ENCODE data around the gene GRM1.

Gene GRM1

GRCh38 chr6:146341493-146342230 lies 312.8 kb downstream of the GRM1 start:
- no peak for DNase-seq

GRCh38 chr6:146345598-146345997 lies 316.7 kb downstream of the GRM1 start:
- DNase-seq, result no peak

GRCh38 chr6:146347090-146347489 lies 318.2 kb downstream of the GRM1 start:
- DNase-seq, result no peak

DNA sequence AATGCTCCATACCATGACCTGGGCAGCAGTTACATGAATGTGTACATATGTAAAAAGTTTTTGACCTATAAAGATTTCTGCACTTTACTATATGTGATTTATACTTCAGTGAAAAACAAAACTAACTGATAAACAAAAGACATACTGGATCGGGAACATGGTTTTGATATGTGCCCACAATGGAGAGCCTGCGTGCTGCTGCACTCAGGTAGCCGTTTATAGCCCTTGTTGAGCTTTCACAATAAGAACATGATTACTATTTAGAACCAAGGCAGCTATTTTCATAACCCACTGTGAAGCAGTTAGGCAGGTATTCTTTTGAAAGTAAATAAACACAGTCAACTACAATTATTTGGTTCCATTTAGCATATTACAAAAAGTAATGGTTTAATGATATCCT lies 318.8 kb downstream of the GRM1 start:
- DNase-seq, result no peak

DNA sequence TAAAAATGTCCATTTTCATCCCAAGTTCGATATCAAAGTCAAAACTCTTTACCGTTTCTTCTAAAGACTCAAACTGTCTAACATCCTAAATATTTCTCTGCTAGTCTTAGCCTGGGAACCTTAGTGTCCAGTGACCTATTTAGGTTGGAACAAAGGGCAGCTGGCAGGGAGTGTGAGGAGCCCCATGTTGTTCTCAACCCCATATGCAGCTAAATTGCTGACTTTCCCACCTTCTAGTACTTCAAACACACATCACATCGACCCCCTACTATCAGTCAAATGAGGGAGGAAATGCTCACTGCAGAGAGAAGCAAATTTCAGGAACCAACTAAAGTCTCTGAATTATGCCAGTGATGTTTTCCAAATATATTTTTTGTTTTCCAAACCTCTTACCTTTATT lies 322.2 kb downstream of the GRM1 start:
- no peak for DNase-seq

DNA sequence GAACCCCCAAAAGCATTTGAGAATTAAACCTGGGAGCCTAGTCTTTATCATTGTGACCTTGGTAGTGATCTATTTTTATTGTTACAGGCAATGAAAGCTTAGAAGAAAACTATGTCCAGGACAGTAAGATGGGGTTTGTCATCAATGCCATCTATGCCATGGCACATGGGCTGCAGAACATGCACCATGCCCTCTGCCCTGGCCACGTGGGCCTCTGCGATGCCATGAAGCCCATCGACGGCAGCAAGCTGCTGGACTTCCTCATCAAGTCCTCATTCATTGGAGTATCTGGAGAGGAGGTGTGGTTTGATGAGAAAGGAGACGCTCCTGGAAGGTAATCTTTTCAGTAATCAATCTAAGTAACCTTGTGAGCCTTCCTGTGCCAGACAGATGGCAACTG lies 323.3 kb downstream of the GRM1 start:
- DNase-seq, result no peak

DNA sequence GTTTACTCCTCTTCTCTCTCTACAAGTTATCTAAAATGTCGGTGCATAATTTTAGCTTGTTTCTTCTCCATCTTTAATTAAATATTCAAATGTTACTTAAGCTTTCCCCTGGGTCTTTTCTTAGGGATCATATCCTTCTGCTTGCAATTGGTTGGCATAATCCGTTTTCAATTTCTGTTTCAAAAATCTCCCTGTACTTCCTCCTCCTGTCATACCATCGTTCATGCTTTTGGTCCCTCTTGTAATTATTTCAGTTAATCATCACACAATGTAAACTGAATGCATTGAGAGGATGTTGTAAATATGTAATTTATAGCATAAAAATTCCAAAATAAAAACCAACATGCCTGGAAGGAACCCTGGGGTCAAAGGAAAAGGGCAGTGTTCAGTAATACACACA lies 325.6 kb downstream of the GRM1 start:
- DNase-seq, result no peak

- no peak for DNase-seq
These were observed 326.7 kb downstream of the GRM1 start for GRCh38 chr6:146355521-146356100.

DNA sequence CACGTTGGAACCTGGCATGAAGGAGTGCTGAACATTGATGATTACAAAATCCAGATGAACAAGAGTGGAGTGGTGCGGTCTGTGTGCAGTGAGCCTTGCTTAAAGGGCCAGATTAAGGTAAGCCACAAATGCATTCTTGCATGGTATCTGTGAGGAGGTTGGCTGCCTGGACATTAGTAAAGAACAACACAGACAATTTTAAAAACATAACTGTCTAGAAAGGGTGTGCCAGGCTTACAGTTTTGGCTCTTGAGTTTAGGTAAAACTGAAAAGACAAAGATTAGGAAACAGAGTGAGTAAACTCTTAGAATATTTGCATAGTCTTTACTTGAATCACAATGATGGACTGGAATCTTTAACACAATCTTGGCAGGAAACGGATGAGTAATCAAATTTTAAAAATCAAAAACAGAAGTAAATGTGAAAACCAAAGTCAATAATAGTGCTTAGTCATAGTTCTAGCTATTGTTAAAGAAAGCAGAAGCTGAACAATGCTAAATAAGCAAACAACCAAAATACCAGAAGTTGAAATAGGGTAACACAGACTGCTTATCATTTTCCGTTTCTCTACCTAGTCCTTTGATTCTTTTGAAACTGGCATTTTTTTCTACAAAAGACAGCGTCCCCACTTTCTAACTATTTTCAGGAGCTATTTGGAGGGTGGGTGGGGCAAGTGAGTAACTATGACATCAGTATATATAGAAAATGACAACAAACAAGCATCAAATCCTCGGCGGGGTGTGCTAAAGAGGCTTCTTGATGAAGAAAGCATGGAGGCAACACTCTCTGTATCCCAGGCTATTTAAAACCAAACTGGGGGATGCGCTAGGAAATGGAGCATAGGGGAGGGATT lies 328.9 kb downstream of the GRM1 start:
- DNase-seq, result no peak

- DNase-seq, result no peak
These were observed 329.7 kb downstream of the GRM1 start for GRCh38 chr6:146358431-146359046.

- no peak for DNase-seq
These were observed 330.3 kb downstream of the GRM1 start for GRCh38 chr6:146359131-146359530.

DNA sequence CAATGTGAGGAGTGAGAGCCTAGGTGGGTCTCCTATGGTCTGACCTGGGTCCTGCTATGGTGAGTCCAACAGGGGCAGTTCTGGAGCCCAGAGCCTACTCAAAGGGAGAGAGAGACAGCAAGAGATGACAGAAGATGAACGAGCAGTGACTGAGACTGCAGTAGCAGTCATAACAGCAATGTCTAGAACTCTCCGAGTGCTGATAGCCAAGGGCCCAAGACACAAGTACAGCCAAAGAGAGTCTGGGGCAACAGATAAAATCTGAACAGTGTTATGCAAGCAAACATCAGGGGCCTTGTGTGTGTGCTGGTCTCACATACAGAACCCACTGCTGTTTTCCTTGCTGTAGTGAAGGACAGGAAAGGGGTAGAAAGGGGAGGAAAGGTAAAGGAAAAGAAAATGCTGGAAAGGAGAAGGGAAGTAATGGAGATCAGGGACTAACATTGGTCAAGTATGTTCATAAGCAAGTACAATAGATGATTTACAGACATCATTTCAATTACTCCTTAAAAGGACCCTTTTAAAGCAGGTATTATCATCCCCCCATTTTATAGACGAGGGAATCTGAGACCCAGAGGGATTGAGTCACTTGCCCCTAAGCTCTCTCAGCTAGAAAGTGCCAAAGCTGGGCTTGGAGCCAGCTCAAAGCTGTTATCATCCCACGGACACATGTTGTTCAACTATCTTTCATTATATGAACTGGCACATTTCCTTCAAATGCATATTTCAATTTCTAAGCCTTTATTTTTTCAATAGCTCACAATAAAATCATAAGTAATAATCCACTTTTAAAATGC lies 332.5 kb downstream of the GRM1 start:
- no peak for DNase-seq

DNA sequence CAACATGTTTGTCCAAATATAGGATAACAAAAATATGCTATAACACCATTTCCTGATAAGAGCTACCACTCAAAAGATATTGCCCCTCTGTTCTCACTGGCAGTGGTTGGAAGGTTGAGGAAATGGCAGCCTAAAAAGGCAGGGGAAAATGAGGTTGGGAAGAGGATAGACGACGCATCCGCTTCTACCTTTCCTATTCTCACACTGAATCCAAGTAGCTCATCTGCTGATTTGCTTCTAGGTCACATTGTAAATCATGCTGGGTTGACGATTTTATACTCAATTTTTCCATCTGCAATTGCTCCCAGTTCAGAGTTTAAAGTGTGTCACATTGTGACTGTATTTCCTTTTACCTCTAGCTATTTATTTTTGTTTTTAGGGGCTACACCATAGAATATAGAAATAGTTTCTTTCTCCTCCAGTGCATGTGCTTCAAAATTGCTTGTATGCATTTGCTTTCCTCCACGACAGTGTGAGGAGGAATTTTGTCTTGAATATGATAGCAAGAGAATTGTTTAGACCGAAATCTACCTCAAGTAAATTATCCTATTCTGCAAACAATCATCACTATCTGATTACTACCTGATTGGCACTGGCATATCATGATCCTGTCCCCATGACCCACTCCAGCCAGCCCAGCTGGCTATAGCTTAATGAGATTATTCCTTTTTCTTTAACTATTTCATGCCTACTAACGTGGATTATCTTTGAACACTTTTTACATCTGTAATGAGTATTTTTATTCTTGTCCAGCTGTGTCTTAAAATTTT lies 335.2 kb downstream of the GRM1 start:
- DNase-seq, result no peak

- DNase-seq, result no peak
These were observed 336.1 kb downstream of the GRM1 start for GRCh38 chr6:146364816-146365594.

DNA sequence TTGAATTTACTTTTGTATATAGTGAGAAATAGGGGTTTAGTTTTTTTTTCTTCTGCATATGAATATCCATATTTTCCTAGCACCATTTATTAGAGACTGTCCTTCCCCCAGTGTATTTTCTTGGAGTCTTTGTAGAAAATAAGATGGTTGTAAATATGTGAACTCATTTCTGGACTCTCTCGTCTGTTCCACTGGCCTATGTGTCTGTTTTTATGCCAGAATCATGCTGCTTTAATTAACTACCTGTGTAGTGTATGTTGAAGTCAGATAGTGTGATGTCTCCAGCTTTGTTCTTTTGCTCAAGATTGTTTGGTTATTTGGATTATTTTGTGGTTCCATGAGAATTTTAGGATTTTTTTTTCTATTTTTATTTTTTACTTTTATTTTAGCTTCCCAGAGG lies 338.2 kb downstream of the GRM1 start:
- DNase-seq, result no peak

- no peak for DNase-seq
These were observed 341.0 kb downstream of the GRM1 start for GRCh38 chr6:146369866-146370265.

DNA sequence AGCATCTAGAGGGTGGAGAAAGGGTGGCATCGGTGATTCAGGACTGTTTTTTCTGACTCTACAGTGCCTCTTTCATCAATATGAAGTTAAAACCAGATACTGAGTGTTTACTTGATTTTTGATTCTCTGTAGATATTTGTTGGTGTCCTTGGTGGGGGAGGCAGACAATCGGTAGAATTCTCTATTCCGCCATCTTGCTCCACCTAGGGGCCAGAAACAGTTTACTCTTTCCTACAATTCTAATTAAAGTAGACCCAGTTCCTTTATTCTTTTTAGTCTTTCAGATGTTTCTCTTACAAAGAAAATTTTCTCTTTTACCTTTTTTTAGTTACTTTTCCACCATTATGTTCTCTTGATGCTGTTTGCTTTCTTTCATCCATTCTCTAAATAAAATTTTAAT lies 352.6 kb downstream of the GRM1 start:
- DNase-seq, result no peak

DNA sequence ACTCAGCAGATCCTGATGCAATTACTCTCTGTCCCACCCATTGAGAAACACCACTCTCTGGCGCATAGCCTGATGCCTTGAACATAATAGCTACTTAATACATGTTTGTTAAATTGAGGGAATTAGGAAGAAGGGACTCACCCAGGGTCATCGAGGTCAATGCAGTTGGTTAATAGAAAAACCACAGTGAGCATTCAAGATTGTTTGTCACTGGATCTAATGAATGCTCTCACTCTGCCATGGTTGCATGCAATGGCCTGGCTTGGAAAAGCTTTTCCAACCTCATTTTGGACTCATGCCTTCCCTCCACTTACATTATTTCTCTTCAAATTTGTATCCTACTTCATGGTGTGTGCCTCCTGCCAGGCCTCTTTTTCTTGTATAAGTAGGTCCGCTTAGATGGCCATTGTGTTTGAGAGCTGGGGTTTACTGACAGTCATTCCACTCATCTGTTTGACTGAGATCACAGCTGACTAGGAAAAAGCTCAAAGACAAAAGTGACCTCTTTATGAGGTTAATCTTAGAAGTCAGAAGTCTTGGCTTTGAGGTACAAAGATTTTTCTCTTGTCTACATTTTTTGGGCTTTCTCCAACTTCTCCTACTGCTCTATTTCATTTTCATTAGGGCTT lies 360.0 kb downstream of the GRM1 start:
- no peak for DNase-seq

GRCh38 chr6:146389740-146390139 lies 360.9 kb downstream of the GRM1 start:
- DNase-seq, result no peak

GRCh38 chr6:146397638-146398037 lies 368.8 kb downstream of the GRM1 start:
- DNase-seq, result no peak

DNA sequence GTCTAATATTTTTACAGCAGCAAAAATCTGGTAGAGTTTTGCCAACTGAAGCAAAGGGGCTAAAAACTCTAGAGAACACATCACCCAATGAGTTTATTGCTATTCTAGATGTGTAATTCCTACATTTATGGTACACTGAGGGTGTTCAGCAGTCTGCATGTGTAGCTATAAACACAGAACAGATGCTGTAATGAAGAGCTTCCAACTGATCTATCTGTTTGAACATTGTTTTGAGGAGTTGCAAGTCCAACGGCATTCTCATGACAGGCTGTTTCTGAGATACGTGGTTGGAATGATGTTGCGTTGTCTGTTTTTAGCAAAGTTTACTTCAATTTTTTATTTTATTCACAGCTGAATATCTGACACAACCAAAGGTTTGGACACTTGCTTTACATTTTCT lies 373.6 kb downstream of the GRM1 start:
- no peak for DNase-seq
